ENCODE data around the gene C5orf22. TPM values are rescaled to one million over a fixed set of nuclear protein-coding genes. Genes with fewer than 3 reads are reported as not detected.

C5orf22 gene
- 10 to 100 TPM in 1 of 4 donors, 1 to 10 TPM in 3; 6.5 to 22.8 (median 9.5) TPM for total RNA-seq

- Histone ChIP-seq H3K4me1 (peaks cover 0 to 41% (median 21%) of the 10 kb centered on the region in 4 donors), H3K27ac (peak within 1 kb of the TSS in 3 of 4 donors; percentile 76 to 83 (median 81)), H3K36me3 (peaks cover 0 to 51% (median 17%) of the 10 kb centered on the region in 3 donors), H3K9me3 (no peaks in the 10 kb centered on the region), H3K4me3 (peak within 1 kb of the TSS; percentile 76 to 84 (median 76)), H3K27me3 (no peaks in the 10 kb centered on the region)
- 0% methylated on average over 47 of the region's 52 CpGs for WGBS, 2 donors
- DNase-seq (ENCODE audit: low spot score in 2 of 2) = peak; percentile 85 to 91
- TF ChIP-seq EP300 (IDR thresholded peaks at IDR 0.05) (peak in 1 of 2 donors; percentile 80), CTCF (IDR thresholded peaks at IDR 0.05) (peak in 2 of 5 experiments; percentile 4 to 27), POLR2A (IDR thresholded peaks at IDR 0.05) (peak in 1 of 2 donors; percentile 67)
These were observed at the start of gene C5orf22, which contains the start of gene DROSHA for GRCh38 chr5:31531888-31532547. Gene C5orf22, plus strand, starts transcription at chr5:31532301. Its CDS starts 92 bp downstream, at chr5:31532393. Gene DROSHA, minus strand, starts transcription at chr5:31532093. Its CDS starts 3,034 bp downstream, at chr5:31529059.

- Histone ChIP-seq H3K36me3 (peaks cover 2 to 72% (median 3%) of the 10 kb centered on the region in 3 donors), H3K9me3 (no peaks in the 10 kb centered on the region), H3K4me1 (no peaks in the 10 kb centered on the region), H3K27ac (no peak overlapping the region), H3K27me3 (no peaks in the 10 kb centered on the region), H3K4me3 (no peak overlapping the region)
- DNase-seq (ENCODE audit: low spot score in 2 of 2) = no peak
- 70 to 74% methylated on average over 7 of the region's 7 CpGs for WGBS, 2 donors
- TF ChIP-seq POLR2A (IDR thresholded peaks at IDR 0.05) = no peak
- no peak for TF ChIP-seq CTCF (IDR thresholded peaks at IDR 0.05)
- no peak for TF ChIP-seq EP300 (IDR thresholded peaks at IDR 0.05)
These were observed 46.5 kb upstream of the C5orf22 start for GRCh38 chr5:31485376-31486207.

DNA sequence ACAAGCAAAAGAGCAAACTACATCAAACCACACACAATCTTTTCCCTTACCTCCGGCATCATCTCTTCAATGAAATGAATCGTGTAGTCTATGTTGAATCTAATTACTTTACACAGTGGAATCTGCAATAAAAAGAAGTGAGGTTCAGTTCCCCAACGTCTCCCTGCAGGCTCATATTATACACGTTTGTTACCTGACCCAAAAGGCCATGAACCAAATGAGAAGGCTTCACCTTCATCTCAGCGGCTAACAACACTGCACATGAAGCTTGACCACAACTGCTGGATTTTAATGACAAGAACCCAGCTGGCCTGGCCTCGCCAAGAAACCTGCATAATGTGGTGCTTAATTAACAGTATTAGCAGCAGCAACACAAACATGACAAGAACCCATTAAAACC lies 45.7 kb upstream of the C5orf22 start:
- Histone ChIP-seq H3K4me3 (no peak overlapping the region), H3K27ac (no peak overlapping the region), H3K36me3 (peaks cover 2 to 70% (median 3%) of the 10 kb centered on the region in 3 donors), H3K4me1 (no peaks in the 10 kb centered on the region), H3K9me3 (no peaks in the 10 kb centered on the region), H3K27me3 (no peaks in the 10 kb centered on the region)
- 70 to 76% methylated on average over 6 of the region's 6 CpGs for WGBS, 2 donors
- DNase-seq (ENCODE audit: low spot score in 2 of 2) = no peak
- TF ChIP-seq CTCF (IDR thresholded peaks at IDR 0.05) (no peak), EP300 (IDR thresholded peaks at IDR 0.05) (no peak), POLR2A (IDR thresholded peaks at IDR 0.05) (no peak)

DNA sequence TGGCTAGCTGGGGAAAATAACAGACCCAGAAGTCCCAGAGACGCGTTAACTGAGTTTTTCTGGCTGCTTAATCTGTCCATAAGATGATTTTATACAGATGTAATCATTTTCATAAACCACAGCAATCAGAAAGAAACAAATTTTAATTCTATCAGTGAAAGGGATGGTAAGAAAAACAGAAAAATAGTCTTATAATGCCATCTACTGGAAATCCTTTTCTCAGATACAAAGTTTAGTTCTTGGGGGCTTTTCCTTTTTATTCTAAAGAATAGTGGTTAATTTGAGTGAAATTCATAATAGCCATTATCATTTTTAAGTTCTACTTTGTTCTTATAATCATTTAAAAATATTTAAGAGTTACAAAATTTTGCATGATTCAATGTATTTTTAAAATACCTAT lies 44.6 kb upstream of the C5orf22 start:
- Histone ChIP-seq H3K27ac (no peak overlapping the region), H3K9me3 (no peaks in the 10 kb centered on the region), H3K36me3 (peaks cover 2 to 68% (median 4%) of the 10 kb centered on the region in 3 donors), H3K4me1 (no peaks in the 10 kb centered on the region), H3K4me3 (no peak overlapping the region), H3K27me3 (no peaks in the 10 kb centered on the region)
- WGBS, 2 donors = 71 to 77% methylated on average over 2 of the region's 2 CpGs
- no peak for DNase-seq (ENCODE audit: low spot score in 2 of 2)
- TF ChIP-seq CTCF (IDR thresholded peaks at IDR 0.05) = no peak
- no peak for TF ChIP-seq EP300 (IDR thresholded peaks at IDR 0.05)
- TF ChIP-seq POLR2A (IDR thresholded peaks at IDR 0.05) = no peak
